H1 (cell line): ENCODE measurements around the gene NIPAL1. TPM values are rescaled to one million over a fixed set of nuclear protein-coding genes. Genes with fewer than 3 reads are reported as not detected.

ENCODE experiments used
- CEBPB ChIP-seq: IDR thresholded peaks from 2 replicates; pipeline ENCODE4 v1.6.1; 2012; ENCODE audit warnings: low read depth, low read length
- MAFK ChIP-seq: IDR thresholded peaks from 2 replicates; pipeline ENCODE4 v1.6.1; 2012; ENCODE audit warnings: low read depth, mild to moderate bottlenecking, improper control_type of control experiment, low read length
- polyA plus RNA-seq, 7 experiments: library from polyadenylated mRNA; depleted of rRNA in 3 of 7; stranded (reverse) in 5 of 7; unstranded in 2 of 7; fragments of >200 nt in 5 of 7; fragments of 200-250 nt in 2 of 7; gene quantifications; 1 replicate in 5 of 7; 2 replicates in 1 of 7; 4 replicates in 1 of 7; pipeline versions ENCODE4 v1.2.1 to v1.2.3, GENCODE V29; 2011 to 2013; ENCODE audit warnings: missing spikeins in 2 of 7, mixed read lengths in 2 of 7
- total RNA-seq: library from RNA; stranded (reverse); fragmentation: NEBNext Ultra II Directional; extraction: Animal tissue kit (Norgen Biotek cat#: 25700); gene quantifications from 2 replicates; pipeline ENCODE4 v1.2.1, GENCODE V29; 2021

The NIPAL1 gene
- total and polyA plus RNA-seq, 2 of the 8 experiments (the other 6 are each of a cell fraction or from before 2014, with no cell fraction given), result 1.4 to 4.9 TPM

DNA sequence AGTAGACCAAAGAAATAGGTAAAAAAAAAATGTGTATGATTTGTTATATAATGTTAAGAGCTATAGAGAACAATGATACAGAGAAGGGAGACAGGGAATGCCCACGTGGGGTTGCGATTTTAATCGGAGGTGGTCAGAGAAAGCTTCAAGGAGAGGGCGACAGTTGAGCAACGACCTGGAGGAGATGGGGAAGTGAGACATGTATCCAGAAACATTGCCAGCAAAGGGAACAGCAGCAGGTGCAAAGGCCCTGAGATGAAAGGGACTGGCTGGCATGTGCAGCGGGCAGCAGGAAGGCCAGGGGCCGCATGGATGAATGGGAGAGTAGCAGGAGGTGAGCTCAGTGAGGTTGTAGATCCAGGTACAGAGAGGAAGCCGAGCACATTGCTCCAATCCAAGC lies 32.9 kb downstream of the NIPAL1 start (continued):
- no peak for TF ChIP-seq MAFK
- no peak for TF ChIP-seq CEBPB
